Ramos (cell line): ENCODE data around the gene CD274.

ENCODE experiments used
- in situ Hi-C: fragments of 300-500 bp; cut with MboI; formaldehyde crosslinking; loops from one replicate; pipeline ENCODE4 v1.14.3; 2022; ENCODE audit warnings: low sequenced_read_pairs; ENCODE audit not compliant: unreplicated experiment

Gene CD274

DNA sequence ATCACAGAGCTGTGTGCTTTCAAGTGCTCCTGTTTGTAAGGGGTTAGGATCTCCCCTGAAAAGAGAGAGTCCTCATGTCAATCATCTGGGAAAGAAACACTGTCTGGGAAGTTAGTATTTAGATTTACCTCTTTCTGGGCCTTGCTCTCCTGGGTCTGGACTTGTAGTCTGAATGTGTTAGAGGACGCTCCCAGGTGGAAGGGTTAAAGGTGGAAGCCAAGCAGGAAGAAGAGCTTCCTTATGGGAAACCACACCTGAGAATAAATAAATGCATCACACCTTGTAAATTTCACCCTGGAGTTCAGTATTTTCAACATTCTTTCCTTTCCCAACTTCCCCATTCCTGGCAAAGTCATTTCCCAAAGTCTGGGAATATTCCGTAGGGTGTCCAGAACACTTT, 13.9 kb upstream of the CD274 start:
- in situ Hi-C loops: loop anchor here (10.0 to 25.0 kb wide), 2 partner anchors 449 to 692 kb away; partner anchors contain the start of genes AK3 and JAK2

DNA sequence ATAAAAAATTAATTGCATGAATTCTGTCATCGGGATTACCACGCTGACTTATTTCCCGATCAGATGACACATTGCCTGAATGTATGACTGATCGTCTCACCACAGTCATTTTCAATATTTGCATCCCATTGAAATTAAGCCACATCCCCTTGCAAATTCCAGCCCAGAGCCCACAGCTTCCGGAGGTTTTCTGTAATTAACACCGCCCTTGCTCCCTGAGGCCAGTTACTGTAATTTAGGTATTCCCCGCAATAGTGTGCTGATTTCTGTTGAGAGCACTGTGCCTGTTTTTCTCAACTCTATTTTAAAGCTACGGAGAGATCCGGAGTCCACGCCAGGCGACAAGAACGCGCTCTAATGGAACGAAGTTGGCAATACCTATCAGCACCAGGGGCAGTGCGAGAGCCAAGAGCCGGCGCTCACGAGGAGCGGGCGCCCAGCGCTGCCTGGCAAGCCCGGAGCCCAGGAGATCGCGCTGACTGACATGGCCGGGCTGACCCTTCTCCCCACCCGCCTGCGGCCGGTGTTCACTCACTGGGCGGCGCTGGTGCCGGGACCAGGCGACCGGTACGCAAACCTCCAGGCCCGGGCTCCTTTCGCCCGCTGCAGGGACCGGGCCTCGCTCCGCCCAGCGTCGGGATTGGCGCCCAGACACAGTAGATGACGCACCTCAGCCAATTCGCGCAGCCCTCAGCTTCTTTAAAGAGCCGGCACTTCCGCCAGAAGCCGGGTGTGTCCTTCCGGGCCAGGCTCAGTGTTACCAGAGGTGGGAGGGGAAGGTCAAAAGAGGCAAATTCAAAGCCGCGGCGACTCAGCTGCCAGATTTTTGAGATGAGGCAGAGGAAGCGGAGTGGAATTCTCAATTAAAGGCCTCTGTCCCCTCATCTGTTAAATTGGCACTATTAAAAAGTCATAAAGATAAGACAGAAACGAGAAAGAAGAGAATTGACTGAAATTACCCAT, 12.8 kb upstream of the CD274 start, which contains the start of gene PLGRKT:
Gene PLGRKT, minus strand, starts transcription at position 672 of the 963 bp plus-strand sequence. CDS start 5,948 bp downstream, outside the sequence.
- in situ Hi-C loops: loop anchor here (10.0 to 25.0 kb wide), 2 partner anchors 450 to 693 kb away; partner anchors contain the start of genes AK3 and JAK2

- in situ Hi-C loops: loop anchor here (10.0 to 25.0 kb wide), 2 partner anchors 451 to 694 kb away; partner anchors contain the start of genes AK3 and JAK2
These were observed 11.8 kb upstream of the CD274 start for GRCh38 chr9:5438301-5439162.

- in situ Hi-C loops: loop anchor here (5.0 to 25.0 kb wide), 2 partner anchors 152 to 453 kb away; partner anchors contain the start of gene JAK2
These were observed 9.9 kb upstream of the CD274 start for GRCh38 chr9:5440426-5440825.

DNA sequence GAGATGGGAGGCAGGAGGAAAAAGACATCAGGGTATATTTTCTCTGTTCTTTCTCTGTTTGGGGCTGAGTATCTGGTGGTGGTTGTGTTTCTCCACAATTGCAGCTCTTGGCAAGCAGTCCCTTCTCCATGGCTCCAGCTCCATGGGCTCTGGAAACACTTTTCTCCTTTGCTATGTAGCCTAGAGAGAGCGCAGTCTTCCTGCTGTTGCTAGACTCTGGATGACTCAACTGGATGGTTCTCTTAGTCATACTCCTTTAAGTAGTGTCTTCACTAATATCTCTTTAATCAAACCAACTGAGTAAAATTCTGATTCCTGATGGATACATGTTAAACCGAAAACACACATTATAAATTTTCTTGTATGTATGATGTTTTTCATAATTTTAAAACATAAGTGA, 9.3 kb upstream of the CD274 start:
- in situ Hi-C loops: loop anchor here (5.0 to 25.0 kb wide), 2 partner anchors 151 to 454 kb away; partner anchors contain the start of gene JAK2

- in situ Hi-C loops: loop anchor here (5.0 to 25.0 kb wide), 2 partner anchors 150 to 455 kb away; partner anchors contain the start of gene JAK2
These were observed 7.8 kb upstream of the CD274 start for GRCh38 chr9:5442400-5443011.

DNA sequence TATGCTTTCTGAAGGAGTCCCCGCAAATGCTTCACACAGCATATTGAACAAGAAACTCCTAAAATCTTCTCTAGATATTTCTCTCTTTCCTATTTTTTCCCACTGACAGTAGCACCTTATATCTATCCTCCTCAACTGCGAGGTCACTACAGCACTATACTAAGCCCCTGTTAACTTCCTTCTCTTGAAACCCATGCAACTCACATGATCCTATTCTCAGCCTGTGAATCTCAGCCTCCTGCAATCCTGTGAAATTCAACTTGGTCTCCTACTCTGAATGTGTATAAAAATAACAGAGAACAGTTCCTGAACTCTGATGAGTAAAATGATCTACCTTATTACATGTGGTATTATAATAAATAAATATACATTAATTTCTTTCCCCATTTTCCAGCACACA, 6.5 kb upstream of the CD274 start:
- in situ Hi-C loops: loop anchor here (5.0 to 25.0 kb wide), 2 partner anchors 148 to 457 kb away; partner anchors contain the start of gene JAK2

GRCh38 chr9:5445096-5445495, 5.2 kb upstream of the CD274 start:
- in situ Hi-C loops: loop anchor here (25.0 kb wide), 1 partner anchor 458 kb away; the partner anchor contains the start of gene JAK2

GRCh38 chr9:5445886-5446285, 4.5 kb upstream of the CD274 start:
- in situ Hi-C loops: loop anchor here (25.0 kb wide), 1 partner anchor 459 kb away; the partner anchor contains the start of gene JAK2

GRCh38 chr9:5446451-5447236, 3.7 kb upstream of the CD274 start:
- in situ Hi-C loops: loop anchor here (25.0 kb wide), 1 partner anchor 459 kb away; the partner anchor contains the start of gene JAK2

- in situ Hi-C loops: loop anchor here (25.0 kb wide), 1 partner anchor 460 kb away; the partner anchor contains the start of gene JAK2
These were observed 3.0 kb upstream of the CD274 start for GRCh38 chr9:5447337-5447736.

- in situ Hi-C loops: loop anchor here (25.0 kb wide), 1 partner anchor 461 kb away; the partner anchor contains the start of gene JAK2
These were observed 2.3 kb upstream of the CD274 start for GRCh38 chr9:5448016-5448415.

DNA sequence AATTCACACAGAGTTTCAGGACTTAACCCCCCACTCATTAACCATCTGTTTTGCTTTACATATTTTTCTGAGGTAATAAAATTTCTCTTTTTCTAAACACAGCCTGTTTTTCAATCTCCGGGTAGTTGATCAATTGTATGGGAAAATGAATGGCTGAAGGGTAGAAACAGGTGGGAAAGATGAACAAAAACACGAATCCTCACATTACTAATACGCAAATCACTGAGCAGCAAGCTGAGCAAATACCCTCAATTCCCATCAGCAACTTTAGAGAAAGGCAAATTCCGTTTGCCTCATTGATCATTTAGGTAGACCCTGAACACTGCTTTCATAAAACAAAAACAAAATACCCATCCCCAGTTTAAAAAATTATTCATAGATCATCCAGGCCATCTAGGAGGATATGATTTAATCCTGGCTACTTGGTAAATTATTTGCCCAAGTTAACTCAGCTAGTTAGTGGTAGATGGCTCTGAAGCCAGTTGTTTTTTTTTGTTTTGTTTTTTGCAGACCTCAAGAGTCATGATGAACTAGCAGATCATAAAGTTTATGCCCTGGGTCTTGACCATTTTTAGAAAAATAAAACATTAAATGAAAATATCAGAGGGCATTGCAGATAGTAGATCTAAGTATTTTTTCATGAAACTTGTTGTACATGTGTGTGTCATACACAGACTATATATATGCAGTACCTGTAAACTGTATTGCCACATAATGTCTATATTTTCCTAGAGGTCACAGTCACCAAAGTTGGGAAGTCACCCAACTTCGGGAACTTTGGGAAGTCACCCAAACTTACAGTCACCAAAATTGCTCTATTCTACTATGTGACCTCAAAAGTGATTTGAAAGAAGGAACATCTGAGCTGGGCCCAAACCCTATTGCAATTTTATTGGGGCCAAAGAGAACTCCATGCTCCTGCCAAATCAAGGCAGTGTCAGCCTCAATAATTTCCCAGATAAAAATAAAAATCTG, 1.6 kb upstream of the CD274 start:
- in situ Hi-C loops: loop anchor here (25.0 kb wide), 1 partner anchor 461 kb away; the partner anchor contains the start of gene JAK2

- in situ Hi-C loops: loop anchor here (25.0 kb wide), 1 partner anchor 462 kb away; the partner anchor contains the start of gene JAK2
These were observed 602 bp upstream of the CD274 start for GRCh38 chr9:5449521-5450358.

DNA sequence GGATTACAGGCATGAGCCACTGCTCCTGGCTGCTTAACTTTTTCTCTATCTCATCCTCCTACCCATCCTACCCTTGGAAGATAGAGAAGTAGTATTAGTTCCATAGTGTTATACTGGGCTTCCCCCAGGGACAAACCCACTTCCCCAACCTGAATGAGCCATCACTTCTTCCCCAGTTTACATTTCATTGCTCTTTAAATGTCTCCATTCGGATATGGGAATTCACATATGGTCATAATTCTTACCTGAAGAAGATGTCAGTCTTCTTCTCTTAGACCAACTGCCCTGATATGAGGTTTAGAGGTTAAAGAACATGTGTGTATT, 1.9 kb downstream of the CD274 start:
- in situ Hi-C loops: no loop called here

- in situ Hi-C loops: no loop called here
These were observed 2.7 kb downstream of the CD274 start for GRCh38 chr9:5453004-5453403.

DNA sequence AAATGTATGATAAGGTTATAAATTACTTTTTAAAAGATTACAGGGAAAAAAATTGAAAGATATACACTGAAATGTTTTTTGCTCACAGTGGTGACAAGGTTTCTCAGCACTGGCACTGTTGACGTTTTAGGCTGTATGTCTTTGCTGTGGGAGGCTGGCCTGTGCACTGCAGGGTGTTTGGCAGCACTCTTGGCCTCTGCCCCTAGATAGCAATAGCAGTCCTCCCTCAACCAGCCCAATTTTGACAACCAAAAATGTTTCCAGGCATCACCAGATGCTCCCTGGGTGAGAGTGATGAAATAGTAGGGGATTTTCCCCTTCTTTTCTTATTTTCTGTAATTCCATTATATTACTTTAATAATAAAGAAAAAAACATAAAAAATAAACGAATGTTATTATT, 3.3 kb downstream of the CD274 start:
- in situ Hi-C loops: no loop called here
